T-helper 22 cell (primary cell): Measurements from ENCODE around the gene C11orf16.
A peak's percentile ranks its signal among the peaks of the same experiment; 100 is the strongest.
"Not testable (repeated sequence)": the region's sequence is repeated elsewhere in the genome, so short reads cannot be mapped to it uniquely, and the experiment has no call there.

Experiments
- DNase-seq: peaks from one replicate; pipeline ENCODE4 v3.0.0-alpha.2; 2020; ENCODE audit warnings: low read depth

C11orf16 gene

DNA sequence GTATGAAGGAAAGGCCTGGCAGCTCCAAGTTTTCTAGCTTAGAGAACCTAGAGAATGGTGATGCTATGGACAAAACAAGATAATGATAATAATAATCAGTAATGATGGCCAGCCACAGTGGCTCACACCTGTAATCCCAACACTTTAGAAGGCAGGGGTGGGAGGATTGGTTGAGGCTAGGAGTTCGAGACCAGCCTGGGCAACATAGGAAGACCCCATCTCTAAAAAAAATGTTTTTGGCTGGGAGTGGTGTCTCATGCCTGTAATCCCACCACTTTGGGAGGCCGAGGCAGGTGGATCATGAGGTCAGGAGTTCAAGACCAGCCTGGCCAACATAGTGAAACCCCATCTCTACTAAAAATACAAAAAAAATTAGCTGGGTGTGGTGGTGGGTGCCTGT, 3.0 kb upstream of the C11orf16 start:
- DNase-seq = not testable (repeated sequence)

- DNase-seq = no peak
Observed at GRCh38 chr11:8934742-8935488, 2.2 kb upstream of the C11orf16 start.

DNA sequence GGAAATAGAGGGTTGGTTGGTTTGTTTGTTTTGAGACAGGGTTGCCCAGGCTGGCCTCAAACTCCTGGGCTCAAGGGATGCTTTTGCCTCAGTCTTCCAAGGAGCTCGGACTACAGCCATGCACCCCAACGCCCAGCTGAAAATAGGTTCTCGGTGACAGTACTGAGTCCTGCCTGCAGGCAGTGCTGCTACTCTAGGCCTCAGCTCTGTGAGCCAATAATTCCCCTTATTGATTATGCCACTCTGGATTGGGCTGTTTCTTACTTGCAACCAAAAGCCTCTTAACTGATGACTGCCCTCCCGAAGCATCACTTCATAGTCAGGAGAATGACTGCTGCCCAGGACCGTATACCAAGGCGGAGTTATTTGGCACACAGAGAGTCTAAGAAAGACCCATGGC, 1.2 kb upstream of the C11orf16 start:
- DNase-seq = no peak

DNA sequence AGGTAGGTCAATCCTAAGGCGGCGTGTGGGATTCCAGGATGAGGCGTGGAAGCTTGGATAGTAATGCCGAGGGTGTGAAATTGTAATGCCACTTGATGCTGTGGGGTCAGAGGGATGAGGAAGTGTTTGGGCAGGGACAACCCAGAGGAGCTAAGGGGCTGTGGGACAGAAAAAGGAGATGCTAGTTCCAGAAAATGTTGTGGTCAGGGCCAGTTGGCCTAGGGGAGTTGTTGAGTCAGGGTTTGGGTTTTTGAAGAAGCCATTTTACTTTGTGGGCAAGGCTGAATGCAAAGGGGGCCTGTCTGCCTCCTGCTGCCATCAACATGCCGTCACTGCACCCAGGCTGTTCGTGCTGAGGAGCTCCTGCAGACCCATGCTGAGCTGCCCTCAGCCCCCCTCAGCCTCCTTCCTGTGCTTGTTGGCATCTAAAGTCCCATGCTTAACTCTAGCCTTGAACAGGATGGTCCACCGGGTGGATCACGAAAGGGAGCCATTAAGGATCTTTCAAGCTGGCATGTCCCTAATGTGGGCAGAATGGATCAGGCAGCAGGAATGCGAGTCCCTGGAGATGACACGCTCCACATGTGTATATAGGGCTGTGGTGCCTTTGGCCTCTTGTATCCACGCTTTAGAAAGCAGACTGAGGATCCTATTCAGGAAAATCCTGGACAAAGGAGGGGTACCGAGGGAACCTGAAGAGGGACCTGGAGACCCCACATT, 2.1 kb downstream of the C11orf16 start:
- DNase-seq = no peak

GRCh38 chr11:8928981-8929615, 3.6 kb downstream of the C11orf16 start:
- DNase-seq = no peak

- no peak for DNase-seq
Observed at GRCh38 chr11:8928205-8928604, 4.5 kb downstream of the C11orf16 start.

DNA sequence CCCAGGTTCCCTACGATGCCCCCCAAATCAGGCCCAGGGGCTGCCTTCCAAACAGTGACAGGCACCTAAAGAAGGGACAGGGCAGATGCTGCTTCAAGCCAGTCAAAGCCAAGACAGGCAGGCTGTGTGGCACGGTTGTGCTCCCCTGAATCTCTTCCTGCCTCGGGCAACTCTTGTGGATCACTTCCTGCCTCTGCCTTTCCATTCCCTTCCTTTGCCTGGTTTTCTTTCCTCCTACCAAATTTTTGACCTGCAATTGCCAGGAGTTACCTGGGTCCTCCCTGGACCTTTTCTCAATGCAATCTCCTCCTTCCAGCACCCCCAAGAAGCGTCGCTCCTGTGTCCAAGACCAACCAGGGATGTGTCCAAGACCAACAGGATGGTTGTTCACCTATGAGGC, 5.5 kb downstream of the C11orf16 start:
- DNase-seq = no peak

DNA sequence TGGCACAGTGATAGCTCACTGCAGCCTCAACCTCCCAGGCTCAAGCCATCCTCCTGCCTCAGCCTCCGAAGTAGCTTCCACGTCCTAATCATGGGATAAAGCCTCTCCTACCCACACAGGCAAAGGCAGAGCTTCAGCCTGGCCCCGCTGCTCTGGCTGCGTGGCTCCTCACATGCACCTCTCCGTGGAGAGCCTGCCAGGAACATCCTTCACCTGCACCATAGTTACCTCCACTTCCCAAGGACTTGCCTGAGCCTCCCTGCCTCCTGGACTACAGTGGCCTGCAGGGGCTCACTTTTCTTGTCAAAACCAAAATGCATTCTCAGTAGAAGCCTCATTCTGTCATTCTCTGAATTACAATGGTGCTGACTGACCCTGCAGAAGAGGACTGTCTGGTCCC, 6.5 kb downstream of the C11orf16 start:
- DNase-seq = no peak

GRCh38 chr11:8925711-8926110, 7.0 kb downstream of the C11orf16 start:
- no peak for DNase-seq

- DNase-seq = no peak
Observed at GRCh38 chr11:8922691-8923090, 10.1 kb downstream of the C11orf16 start.

GRCh38 chr11:8917157-8917825, 15.5 kb downstream of the C11orf16 start:
- no peak for DNase-seq

DNA sequence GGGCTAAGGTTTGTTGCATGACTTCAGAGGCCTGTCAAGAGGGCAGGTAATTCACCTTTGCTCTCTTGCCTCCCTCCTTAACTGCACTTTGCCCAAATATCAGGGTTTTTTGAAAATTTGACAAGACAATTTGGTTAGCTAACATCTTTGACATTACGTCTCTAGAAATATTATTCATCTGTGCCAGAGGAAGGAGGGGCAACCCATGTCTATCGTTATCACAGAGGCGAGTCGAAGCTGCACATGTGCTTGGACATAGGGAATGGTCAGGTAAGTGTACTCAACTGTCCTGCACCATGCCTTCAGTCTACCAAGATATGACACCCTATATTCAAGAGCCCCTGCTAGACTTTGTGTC, 18.1 kb downstream of the C11orf16 start:
- no peak for DNase-seq

DNA sequence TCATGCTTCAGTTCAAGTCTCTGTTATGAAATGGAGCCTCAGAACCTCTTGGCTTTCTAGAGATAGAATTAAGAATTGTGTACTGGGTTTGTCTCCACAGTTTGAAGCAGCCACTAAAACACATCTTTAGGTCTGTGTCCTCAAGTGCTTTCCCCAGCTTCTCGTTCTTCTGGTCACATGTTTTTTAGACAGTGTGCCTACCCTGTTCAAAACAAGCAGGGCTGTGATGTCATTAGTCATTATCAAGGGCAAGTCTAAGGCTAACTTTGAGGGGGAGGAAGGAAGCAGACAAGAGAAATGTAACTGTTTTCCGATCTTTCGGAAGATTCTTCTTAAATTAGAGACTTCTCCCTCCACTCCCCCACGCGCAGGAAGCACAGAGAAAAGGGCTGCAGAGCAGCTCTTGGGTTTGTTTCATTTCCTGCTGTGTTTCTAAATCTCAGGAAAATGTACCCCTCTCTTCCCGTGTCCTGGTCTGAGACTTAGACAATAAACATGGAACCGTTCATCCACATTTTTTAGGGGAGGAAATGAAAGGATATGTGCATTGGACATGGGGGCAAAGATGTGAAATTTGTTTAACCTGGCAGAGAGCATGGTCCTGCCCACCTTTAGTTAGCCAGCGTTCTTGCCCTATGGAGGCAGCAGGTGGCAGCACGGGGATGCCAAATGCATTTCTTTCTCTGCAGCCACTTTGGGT, 18.6 kb downstream of the C11orf16 start:
- DNase-seq = no peak

DNA sequence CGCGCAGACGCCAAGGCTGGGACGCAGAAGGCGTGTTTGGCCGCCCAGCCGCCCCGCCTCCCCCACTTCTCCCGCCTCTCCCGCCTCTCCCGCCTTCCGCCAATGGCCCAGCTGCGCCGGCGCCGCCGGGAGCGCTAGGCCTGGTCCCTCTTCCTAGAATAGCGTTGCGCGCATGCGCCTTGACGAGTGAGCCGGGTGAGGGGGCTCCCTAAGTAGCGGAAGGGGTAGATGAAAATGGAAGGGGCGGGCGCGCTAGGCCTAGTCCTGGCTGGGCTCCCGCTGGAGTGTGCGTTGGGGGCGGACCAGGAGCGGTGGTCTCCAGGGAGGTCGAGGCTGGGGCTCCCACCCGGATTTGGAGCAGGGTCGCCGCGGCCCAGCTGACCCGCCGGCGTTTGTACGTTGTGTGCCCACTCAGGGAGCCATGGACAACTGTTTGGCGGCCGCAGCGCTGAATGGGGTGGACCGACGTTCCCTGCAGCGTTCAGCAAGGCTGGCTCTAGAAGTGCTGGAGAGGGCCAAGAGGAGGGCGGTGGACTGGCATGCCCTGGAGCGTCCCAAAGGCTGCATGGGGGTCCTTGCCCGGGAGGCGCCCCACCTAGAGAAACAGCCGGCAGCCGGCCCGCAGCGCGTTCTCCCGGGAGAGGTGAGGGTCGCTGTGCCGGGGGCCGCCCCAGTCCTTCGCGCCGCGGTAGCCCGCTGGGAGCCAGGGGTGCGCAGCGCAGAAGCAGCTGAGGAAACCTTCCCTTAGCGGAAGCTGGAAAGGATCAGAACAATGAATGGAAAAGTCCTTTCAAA, 21.5 kb downstream of the C11orf16 start, which contains the start of gene AKIP1:
AKIP1 (plus strand) TSS at position 161 of the 795 bp plus-strand sequence; CDS start at position 422, 261 bp downstream.
- DNase-seq = peak; percentile 81

DNA sequence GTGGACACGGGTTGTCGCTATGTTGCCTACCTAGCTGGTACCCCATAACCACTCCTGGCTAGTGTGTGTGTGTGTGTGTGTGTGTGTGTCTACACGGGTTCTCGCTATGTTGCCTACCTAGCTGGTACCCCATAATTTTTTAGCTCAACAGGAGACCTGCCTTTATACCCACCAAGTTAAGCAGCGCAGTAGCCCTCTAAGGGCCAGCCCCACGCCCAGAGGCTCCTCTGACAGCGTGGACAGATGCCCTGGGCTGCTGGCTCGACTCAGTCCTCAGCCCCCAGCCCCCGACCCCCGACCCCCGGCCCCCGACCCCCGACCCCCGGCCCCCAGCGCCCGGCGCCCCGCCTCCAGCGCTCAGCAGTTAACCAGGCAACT, 22.1 kb downstream of the C11orf16 start:
- DNase-seq = no peak

DNA sequence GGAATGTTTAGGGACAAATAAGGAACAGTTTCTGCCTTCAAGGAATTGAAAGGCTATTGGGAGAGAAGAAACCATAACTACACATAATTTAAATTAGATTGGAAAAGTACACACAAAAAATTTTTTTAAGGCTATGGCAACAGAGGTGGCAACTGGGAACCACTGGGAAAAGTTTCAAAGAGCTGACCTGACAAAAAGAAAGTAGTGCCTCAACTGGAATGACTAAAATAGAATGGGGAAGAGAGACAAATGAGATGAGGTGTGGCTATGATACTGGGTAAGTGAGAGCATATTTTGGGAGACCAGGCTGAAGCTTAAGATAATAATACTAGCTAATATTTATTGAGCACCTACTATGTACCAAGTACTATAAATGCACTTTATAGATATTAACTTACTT, 24.6 kb downstream of the C11orf16 start:
- DNase-seq = no peak

DNA sequence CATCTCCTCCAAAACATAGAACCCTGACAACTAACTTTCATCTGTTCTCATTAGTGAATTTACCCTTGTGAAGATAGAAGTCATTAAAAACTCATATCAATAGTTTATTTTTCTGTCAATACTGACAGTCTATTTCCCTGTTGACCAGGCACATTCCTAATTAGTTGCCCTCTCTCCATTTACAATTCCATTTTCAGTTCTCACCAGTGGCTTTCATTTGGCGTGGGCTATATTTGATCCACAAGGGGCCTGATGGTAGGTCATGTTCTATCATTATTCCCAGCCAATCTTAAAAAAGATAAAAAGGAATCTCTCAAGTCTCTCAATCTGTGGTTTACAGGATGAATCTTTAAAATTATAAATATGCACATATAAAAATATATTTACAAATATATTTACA, 25.6 kb downstream of the C11orf16 start:
- no peak for DNase-seq

DNA sequence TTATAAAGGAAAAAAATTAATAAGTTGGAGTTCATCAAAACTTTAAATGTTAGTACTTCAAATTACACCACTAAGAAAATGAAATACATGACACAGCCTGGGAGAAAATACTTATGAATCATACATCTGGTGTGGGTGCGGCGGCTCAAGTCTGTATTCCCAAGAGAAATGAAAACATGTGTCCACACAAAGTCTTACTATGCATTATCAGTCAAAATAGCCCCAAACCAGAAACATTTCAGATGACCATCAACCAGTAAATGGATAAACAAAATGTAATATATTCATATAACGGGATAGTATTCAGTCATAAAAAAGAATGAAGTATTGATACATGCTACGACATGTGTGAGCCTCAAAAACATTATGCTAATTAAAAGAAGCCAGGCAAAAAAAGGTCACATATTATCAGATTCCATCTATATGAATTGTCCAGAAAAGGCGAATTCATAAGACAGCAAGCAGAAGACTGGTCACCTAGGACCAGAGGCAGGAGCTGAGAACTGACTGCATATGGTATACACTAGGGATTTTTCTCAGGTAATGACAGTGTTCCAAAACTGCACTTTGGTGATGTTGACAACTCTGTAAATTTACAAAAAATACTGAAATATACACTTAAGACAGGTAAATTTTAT, 27.1 kb downstream of the C11orf16 start:
- DNase-seq = no peak

GRCh38 chr11:8899119-8899753, 33.5 kb downstream of the C11orf16 start:
- DNase-seq = no peak

DNA sequence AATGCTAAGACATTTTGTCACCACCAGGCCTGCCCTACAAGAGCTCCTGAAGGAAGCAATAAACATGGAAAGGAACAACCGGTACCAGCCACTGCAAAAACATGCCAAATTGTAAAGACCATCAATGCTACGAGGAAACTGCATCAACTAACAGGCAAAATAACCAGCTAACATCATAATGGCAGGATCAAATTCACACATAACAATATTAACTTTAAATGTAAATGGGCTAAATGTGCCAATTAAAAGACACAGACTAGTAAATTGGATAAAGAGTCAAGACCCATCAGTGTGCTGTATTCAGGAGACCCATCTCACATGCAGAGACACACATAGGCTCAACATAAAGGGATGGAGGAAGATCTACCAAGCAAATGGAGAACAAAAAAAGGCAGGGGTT, 41.6 kb downstream of the C11orf16 start:
- DNase-seq = not testable (repeated sequence)
